GM12873 (cell line): ENCODE results near the gene MRPL3.

Source experiments
- CTCF ChIP-seq: IDR thresholded peaks from 2 replicates; pipeline ENCODE4 v1.5.1; 2012; ENCODE audit warnings: low read depth, mild to moderate bottlenecking, moderate library complexity, low read length, control low read depth; ENCODE audit not compliant: insufficient read depth; ENCODE audit errors: missing control alignments

Gene MRPL3

GRCh38 chr3:131439084-131439483 lies 63.7 kb downstream of the MRPL3 start:
- no peak for TF ChIP-seq CTCF

GRCh38 chr3:131435000-131435399 lies 67.8 kb downstream of the MRPL3 start:
- no peak for TF ChIP-seq CTCF

- no peak for TF ChIP-seq CTCF
These were observed 70.3 kb downstream of the MRPL3 start for GRCh38 chr3:131432441-131432840.

GRCh38 chr3:131431754-131432153 lies 71.0 kb downstream of the MRPL3 start:
- no peak for TF ChIP-seq CTCF

- no peak for TF ChIP-seq CTCF
These were observed 75.5 kb downstream of the MRPL3 start for GRCh38 chr3:131427226-131427625.

- no peak for TF ChIP-seq CTCF
These were observed 80.7 kb downstream of the MRPL3 start for GRCh38 chr3:131421957-131422498.

GRCh38 chr3:131421301-131421700 lies 81.5 kb downstream of the MRPL3 start:
- TF ChIP-seq CTCF, result no peak
